SH-SY5Y (cell line): ENCODE data around the gene GALM.

Experiments
- GATA2 ChIP-seq: IDR thresholded peaks from 2 replicates; pipeline ENCODE4 v1.6.1; 2011; ENCODE audit warnings: mild to moderate bottlenecking, low read depth, low read length
- GATA3 ChIP-seq: IDR thresholded peaks from 2 replicates; pipeline ENCODE4 v1.6.1; 2011; ENCODE audit warnings: low read depth, mild to moderate bottlenecking, low read length, moderate library complexity

Gene GALM

GRCh38 chr2:38778687-38779082 is 112.8 kb downstream of the GALM start:
- no peak for TF ChIP-seq GATA2
- peak; percentile 29; the same call in 1 of the 2 replicates for TF ChIP-seq GATA3

DNA sequence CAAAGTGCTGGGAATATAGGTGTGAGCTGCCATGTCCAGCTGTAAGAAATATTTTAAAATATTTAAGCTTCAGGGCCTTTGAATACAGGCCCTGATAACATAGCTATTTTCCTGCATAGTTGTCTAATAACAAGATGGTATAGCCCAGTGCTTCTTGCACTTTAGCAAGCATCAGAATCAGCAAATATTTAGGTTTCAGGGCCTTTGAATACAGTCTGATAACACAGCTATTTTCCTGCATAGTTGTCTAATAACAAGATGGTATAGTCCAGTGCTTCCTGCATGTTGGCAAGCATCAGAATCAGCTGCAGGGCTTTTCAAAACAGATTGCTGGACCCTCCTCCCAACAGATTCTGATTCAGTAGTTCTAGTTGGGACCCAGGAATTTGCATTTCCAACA is 117.7 kb downstream of the GALM start:
- TF ChIP-seq GATA2: no peak
- no peak for TF ChIP-seq GATA3
